ENCODE measurements around the gene GDA. TPM values are rescaled to one million over a fixed set of nuclear protein-coding genes. Genes with fewer than 3 reads are reported as not detected.

Gene GDA
- total and polyA plus RNA-seq, 3 donors from 2014 or later = 1.7 to 3.7 (median 2.1) TPM

DNA sequence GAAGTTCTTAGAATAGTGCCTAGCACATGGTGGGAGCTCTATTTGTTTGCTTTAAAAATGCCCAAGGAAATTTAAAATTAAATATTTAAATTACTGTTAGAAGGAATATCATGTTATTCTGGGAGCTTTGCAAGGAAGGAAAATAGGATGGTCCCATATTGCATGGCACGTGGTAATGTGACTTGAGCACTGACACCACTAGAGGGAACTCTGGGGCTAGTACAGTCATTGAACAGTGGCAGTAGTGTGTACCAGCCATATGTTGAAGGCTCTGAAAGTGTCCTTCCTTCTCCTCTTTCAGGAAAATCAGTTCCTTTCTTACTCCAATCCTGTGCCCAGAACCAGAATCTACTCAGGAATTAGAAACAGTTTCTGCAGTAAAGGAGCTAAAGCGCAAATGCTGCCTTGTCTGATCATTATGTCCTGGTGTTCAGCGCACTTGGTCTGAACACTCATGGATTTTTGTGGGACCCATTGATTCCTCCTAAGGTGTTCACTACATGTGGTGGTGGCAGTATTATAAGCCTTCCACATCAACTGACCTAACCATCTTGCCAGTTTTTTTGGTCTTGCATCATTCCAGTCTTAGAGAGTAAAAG, 54.1 kb downstream of the GDA start:
- Histone ChIP-seq H3K36me3 (ENCODE audit: low read depth, missing control alignments) (no peaks in the 10 kb centered on the region), H3K9me3 (no peaks in the 10 kb centered on the region), H3K27ac (no peak overlapping the region), H3K27me3 (no peaks in the 10 kb centered on the region), H3K4me1 (no peaks in the 10 kb centered on the region), H3K4me3 (no peak overlapping the region)
- DNase-seq = peak; percentile 60
- TF ChIP-seq POLR2A (IDR thresholded peaks at IDR 0.05) = no peak
- TF ChIP-seq, protein P1, sequence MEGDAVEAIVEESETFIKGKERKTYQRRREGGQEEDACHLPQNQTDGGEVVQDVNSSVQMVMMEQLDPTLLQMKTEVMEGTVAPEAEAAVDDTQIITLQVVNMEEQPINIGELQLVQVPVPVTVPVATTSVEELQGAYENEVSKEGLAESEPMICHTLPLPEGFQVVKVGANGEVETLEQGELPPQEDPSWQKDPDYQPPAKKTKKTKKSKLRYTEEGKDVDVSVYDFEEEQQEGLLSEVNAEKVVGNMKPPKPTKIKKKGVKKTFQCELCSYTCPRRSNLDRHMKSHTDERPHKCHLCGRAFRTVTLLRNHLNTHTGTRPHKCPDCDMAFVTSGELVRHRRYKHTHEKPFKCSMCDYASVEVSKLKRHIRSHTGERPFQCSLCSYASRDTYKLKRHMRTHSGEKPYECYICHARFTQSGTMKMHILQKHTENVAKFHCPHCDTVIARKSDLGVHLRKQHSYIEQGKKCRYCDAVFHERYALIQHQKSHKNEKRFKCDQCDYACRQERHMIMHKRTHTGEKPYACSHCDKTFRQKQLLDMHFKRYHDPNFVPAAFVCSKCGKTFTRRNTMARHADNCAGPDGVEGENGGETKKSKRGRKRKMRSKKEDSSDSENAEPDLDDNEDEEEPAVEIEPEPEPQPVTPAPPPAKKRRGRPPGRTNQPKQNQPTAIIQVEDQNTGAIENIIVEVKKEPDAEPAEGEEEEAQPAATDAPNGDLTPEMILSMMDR (IDR thresholded peaks at IDR 0.05) = peak in 2 of 3 experiments; percentile 38 to 47
- intact Hi-C loops (cut with DNase I; ENCODE audit: low total_unique reads) = no loop called here
- 72 to 77% methylated on average over 3 of the region's 3 CpGs for WGBS, 2 donors

GRCh38 chr9:72204062-72204461, 54.8 kb downstream of the GDA start:
- WGBS, 2 donors = 94 to 97% methylated on average over 7 of the region's 7 CpGs

GRCh38 chr9:72205513-72205912, 56.3 kb downstream of the GDA start:
- Histone ChIP-seq H3K27me3 (no peaks in the 10 kb centered on the region), H3K36me3 (ENCODE audit: low read depth, missing control alignments) (no peaks in the 10 kb centered on the region), H3K4me1 (no peaks in the 10 kb centered on the region), H3K27ac (no peak overlapping the region), H3K4me3 (no peak overlapping the region), H3K9me3 (no peaks in the 10 kb centered on the region)
- intact Hi-C loops (cut with DNase I; ENCODE audit: low total_unique reads) = no loop called here
- no peak for TF ChIP-seq POLR2A (IDR thresholded peaks at IDR 0.05)
- TF ChIP-seq, protein P1 (IDR thresholded peaks at IDR 0.05) = no peak
- no peak for DNase-seq

More at GRCh38 chr9:72204062-72204461, 54.8 kb downstream of the GDA start:
- H3K27ac ChIP-seq = no peak overlapping the region
- H3K27me3 ChIP-seq = no peaks in the 10 kb centered on the region
- TF ChIP-seq POLR2A (IDR thresholded peaks at IDR 0.05) = no peak
- no peak for DNase-seq
- no peaks in the 10 kb centered on the region for H3K36me3 ChIP-seq (ENCODE audit: low read depth, missing control alignments)
- intact Hi-C loops (cut with DNase I; ENCODE audit: low total_unique reads) = no loop called here
- no peaks in the 10 kb centered on the region for H3K9me3 ChIP-seq
- H3K4me3 ChIP-seq = no peak overlapping the region
- H3K4me1 ChIP-seq = no peaks in the 10 kb centered on the region

DNA sequence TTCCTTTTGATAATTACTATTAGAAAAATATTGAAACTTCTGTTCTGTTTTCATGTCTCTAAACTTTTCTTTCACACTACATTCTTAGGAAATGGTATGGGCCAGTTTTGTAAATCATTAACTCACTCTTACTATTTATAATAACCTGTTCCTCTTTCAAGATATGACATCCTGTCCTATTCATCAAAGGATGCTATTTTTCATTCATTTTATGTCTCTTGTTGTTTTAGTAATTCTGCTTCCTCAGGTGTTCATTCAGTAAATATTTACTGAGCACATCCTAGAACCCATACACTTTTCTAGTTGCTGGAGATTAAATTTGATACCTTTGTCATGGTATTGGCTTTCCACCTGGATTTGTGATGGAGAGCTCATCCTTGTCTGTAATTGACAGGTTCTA, 58.0 kb downstream of the GDA start:
- Histone ChIP-seq H3K4me3 (no peak overlapping the region), H3K9me3 (no peaks in the 10 kb centered on the region), H3K4me1 (no peaks in the 10 kb centered on the region), H3K36me3 (ENCODE audit: low read depth, missing control alignments) (no peaks in the 10 kb centered on the region), H3K27ac (no peak overlapping the region), H3K27me3 (no peaks in the 10 kb centered on the region)
- TF ChIP-seq, protein P1 (IDR thresholded peaks at IDR 0.05) = no peak
- TF ChIP-seq POLR2A (IDR thresholded peaks at IDR 0.05) = no peak
- intact Hi-C loops (cut with DNase I; ENCODE audit: low total_unique reads) = no loop called here
- DNase-seq = no peak

GRCh38 chr9:72210522-72210921, 61.3 kb downstream of the GDA start:
- 82 to 86% methylated on average over 6 of the region's 6 CpGs for WGBS, 2 donors
- Histone ChIP-seq H3K36me3 (ENCODE audit: low read depth, missing control alignments) (no peaks in the 10 kb centered on the region), H3K4me1 (no peaks in the 10 kb centered on the region), H3K27me3 (no peaks in the 10 kb centered on the region), H3K4me3 (no peak overlapping the region), H3K9me3 (no peaks in the 10 kb centered on the region), H3K27ac (no peak overlapping the region)
- TF ChIP-seq, protein P1 (IDR thresholded peaks at IDR 0.05) = no peak
- no peak for TF ChIP-seq POLR2A (IDR thresholded peaks at IDR 0.05)
- no peak for DNase-seq
- intact Hi-C loops (cut with DNase I; ENCODE audit: low total_unique reads) = no loop called here
